ENCODE results near the gene SCN4A. TPM values are rescaled to one million over a fixed set of nuclear protein-coding genes. Genes with fewer than 3 reads are reported as not detected.

The SCN4A gene
- total and polyA plus RNA-seq, 2 experiments from 2014 or later: 0.07 TPM; not detected in 1

DNA sequence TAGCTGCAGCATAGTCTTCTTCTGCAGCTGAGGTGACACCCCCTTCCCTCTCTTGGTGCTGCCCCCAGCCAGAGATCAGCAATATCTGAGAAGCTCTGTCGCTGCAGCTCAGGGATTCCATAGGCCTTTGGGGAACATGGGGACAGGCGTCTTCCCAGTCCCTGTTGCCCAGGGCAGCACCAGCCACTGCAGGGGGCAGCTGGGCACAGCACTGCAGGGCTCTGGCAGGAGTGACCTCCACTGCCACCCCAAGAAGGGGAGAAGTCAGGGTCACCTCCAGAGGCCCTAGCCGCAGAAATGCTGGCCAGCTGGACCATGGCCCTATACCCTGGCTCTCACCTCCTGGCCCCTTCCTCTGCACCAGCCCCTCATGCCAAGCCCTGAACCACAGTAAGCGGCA is 16.9 kb downstream of the SCN4A start:
- 93% methylated on average over 4 of the region's 4 CpGs for WGBS (ENCODE audit: low lambda C conversion rate, missing lambda C conversion rate)
- no peak overlapping the region for H2AFZ ChIP-seq

DNA sequence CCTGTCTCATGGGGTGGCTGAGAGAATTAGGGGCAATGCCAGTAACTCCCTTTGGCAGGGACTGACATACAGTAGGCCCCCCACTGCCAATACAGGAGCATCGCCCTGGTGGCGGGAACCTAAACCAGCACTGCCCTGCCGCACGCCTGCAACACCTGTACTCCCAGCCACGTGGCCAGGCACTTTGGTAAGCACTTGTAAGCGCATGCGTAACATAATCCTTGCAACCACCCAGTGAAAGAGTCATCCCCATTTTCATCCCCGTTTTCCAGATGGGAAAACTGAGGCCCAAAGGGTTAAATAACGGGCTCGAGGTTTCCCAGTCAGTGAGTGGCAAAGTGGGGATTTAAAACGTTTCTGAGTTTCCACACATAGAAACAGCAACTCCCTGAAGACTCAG is 17.5 kb downstream of the SCN4A start:
- Histone ChIP-seq H3K79me2 (no peaks in the 10 kb centered on the region), H3K9me2 (replicated peaks; ENCODE audit: insufficient read depth) (no peaks in the 10 kb centered on the region), H2AFZ (no peak overlapping the region), H4K20me1 (ENCODE audit: insufficient read depth, poor library complexity, severe bottlenecking) (no peaks in the 10 kb centered on the region), H3K4me3 (no peak overlapping the region), H3K9me3 (ENCODE audit: low read depth) (no peaks in the 10 kb centered on the region), H3K4me1 (ENCODE audit: insufficient read depth) (no peaks in the 10 kb centered on the region), H3K36me3 (replicated peaks; ENCODE audit: insufficient read depth, low read depth) (no peaks in the 10 kb centered on the region), H3K4me2 (no peak overlapping the region), H3K27me3 (peaks cover under 1% of the 10 kb centered on the region), H3K27ac (no peak overlapping the region)
- no peak for TF ChIP-seq EZH2phosphoT487 (IDR thresholded peaks at IDR 0.05; ENCODE audit: low read depth, severe bottlenecking, unreplicated experiment)
- no peak for TF ChIP-seq EZH2 (IDR thresholded peaks at IDR 0.05; ENCODE audit: borderline replicate concordance)
- TF ChIP-seq, protein P1, sequence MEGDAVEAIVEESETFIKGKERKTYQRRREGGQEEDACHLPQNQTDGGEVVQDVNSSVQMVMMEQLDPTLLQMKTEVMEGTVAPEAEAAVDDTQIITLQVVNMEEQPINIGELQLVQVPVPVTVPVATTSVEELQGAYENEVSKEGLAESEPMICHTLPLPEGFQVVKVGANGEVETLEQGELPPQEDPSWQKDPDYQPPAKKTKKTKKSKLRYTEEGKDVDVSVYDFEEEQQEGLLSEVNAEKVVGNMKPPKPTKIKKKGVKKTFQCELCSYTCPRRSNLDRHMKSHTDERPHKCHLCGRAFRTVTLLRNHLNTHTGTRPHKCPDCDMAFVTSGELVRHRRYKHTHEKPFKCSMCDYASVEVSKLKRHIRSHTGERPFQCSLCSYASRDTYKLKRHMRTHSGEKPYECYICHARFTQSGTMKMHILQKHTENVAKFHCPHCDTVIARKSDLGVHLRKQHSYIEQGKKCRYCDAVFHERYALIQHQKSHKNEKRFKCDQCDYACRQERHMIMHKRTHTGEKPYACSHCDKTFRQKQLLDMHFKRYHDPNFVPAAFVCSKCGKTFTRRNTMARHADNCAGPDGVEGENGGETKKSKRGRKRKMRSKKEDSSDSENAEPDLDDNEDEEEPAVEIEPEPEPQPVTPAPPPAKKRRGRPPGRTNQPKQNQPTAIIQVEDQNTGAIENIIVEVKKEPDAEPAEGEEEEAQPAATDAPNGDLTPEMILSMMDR (IDR thresholded peaks at IDR 0.05; ENCODE audit: poor library complexity): no peak
- WGBS (ENCODE audit: low lambda C conversion rate, missing lambda C conversion rate): 87% methylated on average over 11 of the region's 11 CpGs
- no peak for DNase-seq (ENCODE audit: low spot score)

More for the DNA sequence above, 16.9 kb downstream of the SCN4A start:
- H3K4me1 ChIP-seq (ENCODE audit: insufficient read depth): no peaks in the 10 kb centered on the region
- TF ChIP-seq EZH2 (IDR thresholded peaks at IDR 0.05; ENCODE audit: borderline replicate concordance): no peak
- TF ChIP-seq, protein P1 (IDR thresholded peaks at IDR 0.05; ENCODE audit: poor library complexity): no peak
- TF ChIP-seq EZH2phosphoT487 (IDR thresholded peaks at IDR 0.05; ENCODE audit: low read depth, severe bottlenecking, unreplicated experiment): no peak
- no peaks in the 10 kb centered on the region for H3K9me2 ChIP-seq (replicated peaks; ENCODE audit: insufficient read depth)
- H4K20me1 ChIP-seq (ENCODE audit: insufficient read depth, poor library complexity, severe bottlenecking): no peaks in the 10 kb centered on the region
- no peaks in the 10 kb centered on the region for H3K36me3 ChIP-seq (replicated peaks; ENCODE audit: insufficient read depth, low read depth)
- no peak overlapping the region for H3K4me2 ChIP-seq
- no peaks in the 10 kb centered on the region for H3K9me3 ChIP-seq (ENCODE audit: low read depth)
- H3K27me3 ChIP-seq: peaks cover 3% of the 10 kb centered on the region
- H3K79me2 ChIP-seq: no peaks in the 10 kb centered on the region
- no peak overlapping the region for H3K4me3 ChIP-seq
- DNase-seq (ENCODE audit: low spot score): no peak
- no peak overlapping the region for H3K27ac ChIP-seq

DNA sequence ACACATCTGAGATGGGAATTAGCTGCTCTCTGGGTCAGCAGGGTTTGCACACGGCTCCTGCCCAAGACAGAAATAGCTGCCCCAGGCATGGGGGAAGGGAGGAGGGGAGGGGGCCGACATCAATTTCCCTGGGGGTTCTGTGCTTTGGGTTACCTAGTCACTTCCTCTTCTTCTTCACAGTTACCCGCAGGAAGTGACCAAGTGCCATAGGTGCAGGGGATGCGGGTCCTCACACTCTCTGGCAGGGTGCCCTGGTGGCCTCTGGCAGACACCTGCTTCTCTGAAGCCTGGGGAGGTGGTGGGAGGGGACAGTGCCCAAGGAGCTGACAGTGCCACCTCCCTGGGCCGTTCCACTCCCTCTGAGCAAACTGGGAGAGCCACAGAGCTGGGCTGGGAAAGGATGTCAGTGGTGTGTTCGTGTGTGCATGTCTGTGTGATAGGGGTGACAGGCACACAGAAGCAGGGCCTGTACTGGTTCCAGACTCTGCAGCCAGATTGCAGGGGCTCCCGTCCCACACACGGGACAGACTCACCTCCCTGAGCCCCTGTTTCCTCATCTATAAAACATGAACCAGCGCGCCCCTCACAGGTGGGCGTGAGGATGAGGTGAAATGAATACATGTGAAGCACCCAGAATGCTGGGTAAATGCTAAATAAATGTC is 18.2 kb downstream of the SCN4A start:
- H3K4me3 ChIP-seq: no peak overlapping the region
- no peak overlapping the region for H3K4me2 ChIP-seq
- H4K20me1 ChIP-seq (ENCODE audit: insufficient read depth, poor library complexity, severe bottlenecking): no peaks in the 10 kb centered on the region
- DNase-seq (ENCODE audit: low spot score): no peak
- no peak overlapping the region for H2AFZ ChIP-seq
- H3K9me3 ChIP-seq (ENCODE audit: low read depth): no peaks in the 10 kb centered on the region
- no peaks in the 10 kb centered on the region for H3K9me2 ChIP-seq (replicated peaks; ENCODE audit: insufficient read depth)
- H3K79me2 ChIP-seq: no peaks in the 10 kb centered on the region
- H3K27me3 ChIP-seq: no peaks in the 10 kb centered on the region
- TF ChIP-seq, protein P1 (IDR thresholded peaks at IDR 0.05; ENCODE audit: poor library complexity): no peak
- TF ChIP-seq EZH2 (IDR thresholded peaks at IDR 0.05; ENCODE audit: borderline replicate concordance) (no peak), EZH2phosphoT487 (IDR thresholded peaks at IDR 0.05; ENCODE audit: low read depth, severe bottlenecking, unreplicated experiment) (no peak)
- H3K4me1 ChIP-seq (ENCODE audit: insufficient read depth): no peaks in the 10 kb centered on the region
- no peaks in the 10 kb centered on the region for H3K36me3 ChIP-seq (replicated peaks; ENCODE audit: insufficient read depth, low read depth)
- WGBS (ENCODE audit: low lambda C conversion rate, missing lambda C conversion rate): 82% methylated on average over 11 of the region's 11 CpGs
- H3K27ac ChIP-seq: no peak overlapping the region
